Measurements from ENCODE around the gene TLR4.

The TLR4 gene

GRCh38 chr9:117744369-117744768 lies 40.2 kb downstream of the TLR4 start:
- DNase-seq = no peak

- DNase-seq = peak; percentile 56
Observed at GRCh38 chr9:117744856-117745389, 40.7 kb downstream of the TLR4 start.

GRCh38 chr9:117745598-117745997 lies 41.4 kb downstream of the TLR4 start:
- DNase-seq = no peak

- DNase-seq = no peak
Observed at GRCh38 chr9:117746263-117746662, 42.1 kb downstream of the TLR4 start.

GRCh38 chr9:117747386-117747970 lies 43.3 kb downstream of the TLR4 start:
- no peak for DNase-seq

GRCh38 chr9:117750401-117750800 lies 46.2 kb downstream of the TLR4 start:
- DNase-seq = no peak

GRCh38 chr9:117752894-117753293 lies 48.7 kb downstream of the TLR4 start:
- no peak for DNase-seq

GRCh38 chr9:117757561-117758190 lies 53.5 kb downstream of the TLR4 start:
- DNase-seq = no peak

GRCh38 chr9:117763314-117763713 lies 59.1 kb downstream of the TLR4 start:
- no peak for DNase-seq

- DNase-seq = no peak
Observed at GRCh38 chr9:117768750-117769395, 64.7 kb downstream of the TLR4 start.

- DNase-seq = no peak
Observed at GRCh38 chr9:117771136-117771535, 66.9 kb downstream of the TLR4 start.

- DNase-seq = no peak
Observed at GRCh38 chr9:117772960-117773359, 68.8 kb downstream of the TLR4 start.

Measured in right kidney (tissue), 1 donor.